ENCODE data around the gene NIM1K. TPM values are rescaled to one million over a fixed set of nuclear protein-coding genes. Genes with fewer than 3 reads are reported as not detected.

The NIM1K gene
- total RNA-seq, 3 donors from 2014 or later: 0.29 to 0.48 (median 0.33) TPM

DNA sequence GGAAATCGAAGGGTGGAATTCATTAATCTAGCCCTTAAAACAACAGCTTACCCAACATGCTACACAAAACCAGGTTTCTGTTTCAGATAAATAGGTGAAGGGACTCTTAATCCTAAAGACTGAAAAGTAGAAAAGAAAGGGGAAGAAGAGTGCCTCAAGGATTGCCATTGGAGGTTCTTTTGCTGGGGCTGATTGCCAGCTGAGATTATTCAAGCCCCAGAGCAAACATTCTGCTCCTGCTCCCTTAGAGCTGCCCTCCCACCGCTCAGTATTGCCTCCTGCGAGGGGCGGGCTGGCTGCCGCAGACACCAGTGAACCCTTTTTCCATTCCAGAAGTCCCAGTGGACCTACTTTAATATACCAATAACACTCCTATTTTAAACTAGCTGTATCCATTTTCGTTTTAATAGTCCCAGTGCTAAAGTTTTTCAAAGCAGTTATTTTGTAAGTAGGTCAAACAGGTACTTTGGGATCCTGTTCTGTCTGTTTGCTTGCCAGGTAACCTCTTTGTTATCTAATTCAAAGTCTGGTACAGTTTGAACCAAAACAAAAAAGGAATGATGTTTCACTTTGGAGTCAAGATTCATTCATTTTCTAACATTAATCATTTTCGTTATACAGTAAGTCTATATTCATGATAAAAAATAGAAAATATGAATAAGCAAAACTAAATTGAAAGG lies 82.5 kb downstream of the NIM1K start:
- H3K9me3 ChIP-seq: peaks cover 0 to 5% of the 10 kb centered on the region in 2 donors
- DNase-seq (ENCODE audit: low spot score in 2 of 2): no peak
- peak overlapping the region in 2 of 3 donors; percentile 18 to 40 for H3K4me3 ChIP-seq
- no peak for TF ChIP-seq POLR2A (IDR thresholded peaks at IDR 0.05)
- TF ChIP-seq POLR2AphosphoS5 (IDR thresholded peaks at IDR 0.05): no peak
- TF ChIP-seq, protein P1, sequence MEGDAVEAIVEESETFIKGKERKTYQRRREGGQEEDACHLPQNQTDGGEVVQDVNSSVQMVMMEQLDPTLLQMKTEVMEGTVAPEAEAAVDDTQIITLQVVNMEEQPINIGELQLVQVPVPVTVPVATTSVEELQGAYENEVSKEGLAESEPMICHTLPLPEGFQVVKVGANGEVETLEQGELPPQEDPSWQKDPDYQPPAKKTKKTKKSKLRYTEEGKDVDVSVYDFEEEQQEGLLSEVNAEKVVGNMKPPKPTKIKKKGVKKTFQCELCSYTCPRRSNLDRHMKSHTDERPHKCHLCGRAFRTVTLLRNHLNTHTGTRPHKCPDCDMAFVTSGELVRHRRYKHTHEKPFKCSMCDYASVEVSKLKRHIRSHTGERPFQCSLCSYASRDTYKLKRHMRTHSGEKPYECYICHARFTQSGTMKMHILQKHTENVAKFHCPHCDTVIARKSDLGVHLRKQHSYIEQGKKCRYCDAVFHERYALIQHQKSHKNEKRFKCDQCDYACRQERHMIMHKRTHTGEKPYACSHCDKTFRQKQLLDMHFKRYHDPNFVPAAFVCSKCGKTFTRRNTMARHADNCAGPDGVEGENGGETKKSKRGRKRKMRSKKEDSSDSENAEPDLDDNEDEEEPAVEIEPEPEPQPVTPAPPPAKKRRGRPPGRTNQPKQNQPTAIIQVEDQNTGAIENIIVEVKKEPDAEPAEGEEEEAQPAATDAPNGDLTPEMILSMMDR (IDR thresholded peaks at IDR 0.05): no peak
- intact Hi-C loops (cut with DNase I; ENCODE audit: low total_unique reads): no loop called here
- H3K27ac ChIP-seq: peak overlapping the region; percentile 45 to 55
- H3K4me1 ChIP-seq: no peaks in the 10 kb centered on the region
- H3K36me3 ChIP-seq: no peaks in the 10 kb centered on the region
- no peaks in the 10 kb centered on the region for H3K27me3 ChIP-seq

DNA sequence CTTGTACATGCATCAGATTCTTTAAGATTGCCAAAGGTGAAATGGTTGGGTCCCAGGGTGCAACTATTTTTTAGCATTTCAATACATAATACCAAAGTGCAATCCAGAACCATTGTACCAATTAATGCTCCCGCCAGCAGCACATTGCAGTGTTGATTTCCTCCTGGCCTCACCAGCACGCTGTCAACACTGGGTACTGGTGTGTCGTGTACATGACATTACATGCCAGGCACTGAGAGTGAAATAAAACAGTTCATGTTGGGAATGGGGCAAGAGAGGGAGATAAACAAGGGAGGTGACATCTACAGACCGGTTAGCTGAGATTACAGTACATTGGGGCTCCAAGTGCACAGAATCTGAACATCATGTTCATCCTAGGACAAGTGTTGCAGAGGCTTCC lies 83.4 kb downstream of the NIM1K start:
- Histone ChIP-seq H3K36me3 (no peaks in the 10 kb centered on the region), H3K4me3 (no peak overlapping the region), H3K4me1 (no peaks in the 10 kb centered on the region), H3K27ac (no peak overlapping the region), H3K9me3 (no peaks in the 10 kb centered on the region), H3K27me3 (no peaks in the 10 kb centered on the region)
- DNase-seq (ENCODE audit: low spot score in 2 of 2): no peak
- TF ChIP-seq, protein P1 (IDR thresholded peaks at IDR 0.05): no peak
- TF ChIP-seq POLR2A (IDR thresholded peaks at IDR 0.05): no peak
- no peak for TF ChIP-seq POLR2AphosphoS5 (IDR thresholded peaks at IDR 0.05)
- intact Hi-C loops (cut with DNase I; ENCODE audit: low total_unique reads): no loop called here

DNA sequence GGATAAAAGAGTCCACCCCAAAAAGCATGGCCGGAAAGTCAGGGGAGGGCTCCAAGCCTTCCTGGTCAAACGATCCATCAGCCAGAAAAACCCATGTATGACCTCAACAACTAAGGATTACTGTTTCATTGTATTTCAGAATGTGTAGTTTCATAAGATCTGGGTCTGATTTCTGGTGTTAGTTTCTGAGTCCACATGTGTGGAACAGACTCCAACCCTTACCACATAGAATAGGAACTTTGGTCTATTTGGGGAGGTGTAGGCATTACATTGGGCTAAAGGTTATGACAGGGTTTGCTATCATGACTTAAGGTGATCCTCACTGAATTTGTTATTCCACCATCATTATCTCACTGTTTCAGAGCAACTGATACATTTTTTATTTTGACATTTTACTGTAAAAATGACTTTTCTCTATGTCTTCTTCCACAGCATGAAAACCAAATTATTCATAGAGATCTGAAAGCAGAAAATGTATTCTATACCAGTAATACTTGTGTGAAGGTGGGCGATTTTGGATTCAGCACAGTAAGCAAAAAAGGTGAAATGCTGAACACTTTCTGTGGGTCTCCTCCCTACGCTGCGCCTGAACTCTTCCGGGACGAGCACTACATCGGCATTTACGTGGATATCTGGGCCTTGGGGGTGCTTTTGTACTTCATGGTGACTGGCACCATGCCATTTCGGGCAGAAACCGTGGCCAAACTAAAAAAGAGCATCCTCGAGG lies 87.7 kb downstream of the NIM1K start:
- H3K27ac ChIP-seq: no peak overlapping the region
- no peak for DNase-seq (ENCODE audit: low spot score in 2 of 2)
- no peaks in the 10 kb centered on the region for H3K27me3 ChIP-seq
- no peaks in the 10 kb centered on the region for H3K4me1 ChIP-seq
- H3K36me3 ChIP-seq: no peaks in the 10 kb centered on the region
- TF ChIP-seq POLR2A (IDR thresholded peaks at IDR 0.05) (no peak), POLR2AphosphoS5 (IDR thresholded peaks at IDR 0.05) (no peak)
- TF ChIP-seq, protein P1 (IDR thresholded peaks at IDR 0.05): no peak
- H3K9me3 ChIP-seq: no peaks in the 10 kb centered on the region
- intact Hi-C loops (cut with DNase I; ENCODE audit: low total_unique reads): no loop called here
- H3K4me3 ChIP-seq: no peak overlapping the region

DNA sequence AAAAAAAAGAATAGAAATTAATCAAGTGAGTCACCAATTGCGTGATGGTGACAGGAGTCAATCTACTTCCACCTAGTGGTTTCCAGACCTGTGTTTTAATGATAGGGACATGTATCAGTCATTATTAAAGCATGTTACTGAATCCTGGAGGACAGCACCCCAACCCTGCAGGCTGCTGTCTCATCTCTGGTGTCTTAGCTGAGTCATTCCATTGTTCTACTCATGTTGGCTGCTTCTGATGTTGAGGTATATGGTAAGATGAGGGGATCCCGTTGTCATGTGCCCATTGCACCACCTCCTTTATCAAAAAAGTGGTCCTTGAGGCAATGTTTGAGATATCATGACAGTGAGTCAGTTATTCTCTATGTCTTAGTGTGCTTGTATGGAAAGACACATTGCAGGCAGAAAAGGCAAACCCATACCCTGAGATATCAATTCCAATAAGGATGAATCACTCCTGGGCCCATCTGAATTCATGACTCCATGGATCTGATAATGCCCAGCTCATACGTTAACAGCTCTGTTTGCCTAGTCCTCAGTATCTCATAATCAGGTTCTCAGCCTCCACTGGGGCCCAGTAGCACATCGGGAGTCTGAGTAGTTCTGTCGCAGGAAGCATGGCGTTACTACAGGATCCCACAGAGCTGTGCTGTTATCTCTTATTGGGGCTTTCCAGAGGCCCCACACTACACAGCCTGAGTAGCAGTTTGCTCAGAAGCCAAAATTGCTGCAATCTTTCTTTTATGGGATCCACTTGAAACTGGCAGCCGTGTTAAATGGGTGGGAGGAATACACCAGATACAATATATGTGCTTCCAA lies 90.0 kb downstream of the NIM1K start:
- Histone ChIP-seq H3K27ac (no peak overlapping the region), H3K9me3 (no peaks in the 10 kb centered on the region), H3K36me3 (no peaks in the 10 kb centered on the region), H3K27me3 (no peaks in the 10 kb centered on the region), H3K4me3 (no peak overlapping the region), H3K4me1 (no peaks in the 10 kb centered on the region)
- no peak for TF ChIP-seq POLR2AphosphoS5 (IDR thresholded peaks at IDR 0.05)
- TF ChIP-seq, protein P1 (IDR thresholded peaks at IDR 0.05): no peak
- no peak for TF ChIP-seq POLR2A (IDR thresholded peaks at IDR 0.05)
- no peak for DNase-seq (ENCODE audit: low spot score in 2 of 2)
- intact Hi-C loops (cut with DNase I; ENCODE audit: low total_unique reads): no loop called here
